ENCODE results near the gene DLEC1. TPM values are rescaled to one million over a fixed set of nuclear protein-coding genes. Genes with fewer than 3 reads are reported as not detected.
A peak's percentile ranks its signal among the peaks of the same experiment; 100 is the strongest.

The DLEC1 gene
- total and polyA plus RNA-seq, 9 of the 15 experiments (the other 6 are each of a cell fraction or from before 2014, with no cell fraction given) = 0.07 to 0.08 TPM; not detected in 7

GRCh38 chr3:38001456-38002081 is 37.4 kb upstream of the DLEC1 start:
- no peaks in the 10 kb centered on the region for H3K27me3 ChIP-seq (ENCODE audit: control insufficient read depth in 2 of 2, insufficient read depth in 2 of 2, low read length in 2 of 2)
- H3K4me2 ChIP-seq (ENCODE audit: insufficient read depth, low read length) = no peak overlapping the region
- BruUV-seq (replicated peaks) = no TSS peak
- ATAC-seq = no peak
- FAIRE-seq = no peak
- peaks cover 30 to 58% of the 10 kb centered on the region in 2 experiments for H3K4me1 ChIP-seq (replicated peaks in 1 of 2; ENCODE audit: control insufficient read depth in 2 of 2, insufficient read depth in 2 of 2, low read length in 2 of 2)
- TF ChIP-seq ZNF740 (CRISPR knock-in tag; IDR thresholded peaks at IDR 0.05) (peak; percentile 19; the same call in 1 of the 2 replicates), ZNF740 (tag; IDR thresholded peaks at IDR 0.05) (no peak), ETV5 (CRISPR knock-in tag; IDR thresholded peaks at IDR 0.05; ENCODE audit: low read depth) (no peak), ZNF253 (CRISPR knock-in tag; conservative IDR thresholded peaks at IDR 0.05) (no peak), OTX1 (CRISPR knock-in tag; IDR thresholded peaks at IDR 0.05) (no peak), USF1 (CRISPR knock-in tag; IDR thresholded peaks at IDR 0.05) (peak; percentile 9; the same call in 1 of the 2 replicates), RAD21 (CRISPR knock-in tag; conservative IDR thresholded peaks at IDR 0.05 in 1 of 2, IDR thresholded peaks at IDR 0.05 in 1 of 2) (peak in 1 of 2 experiments; percentile 43; a peak in 2 of 4 replicates)
- TF ChIP-seq, protein P1, sequence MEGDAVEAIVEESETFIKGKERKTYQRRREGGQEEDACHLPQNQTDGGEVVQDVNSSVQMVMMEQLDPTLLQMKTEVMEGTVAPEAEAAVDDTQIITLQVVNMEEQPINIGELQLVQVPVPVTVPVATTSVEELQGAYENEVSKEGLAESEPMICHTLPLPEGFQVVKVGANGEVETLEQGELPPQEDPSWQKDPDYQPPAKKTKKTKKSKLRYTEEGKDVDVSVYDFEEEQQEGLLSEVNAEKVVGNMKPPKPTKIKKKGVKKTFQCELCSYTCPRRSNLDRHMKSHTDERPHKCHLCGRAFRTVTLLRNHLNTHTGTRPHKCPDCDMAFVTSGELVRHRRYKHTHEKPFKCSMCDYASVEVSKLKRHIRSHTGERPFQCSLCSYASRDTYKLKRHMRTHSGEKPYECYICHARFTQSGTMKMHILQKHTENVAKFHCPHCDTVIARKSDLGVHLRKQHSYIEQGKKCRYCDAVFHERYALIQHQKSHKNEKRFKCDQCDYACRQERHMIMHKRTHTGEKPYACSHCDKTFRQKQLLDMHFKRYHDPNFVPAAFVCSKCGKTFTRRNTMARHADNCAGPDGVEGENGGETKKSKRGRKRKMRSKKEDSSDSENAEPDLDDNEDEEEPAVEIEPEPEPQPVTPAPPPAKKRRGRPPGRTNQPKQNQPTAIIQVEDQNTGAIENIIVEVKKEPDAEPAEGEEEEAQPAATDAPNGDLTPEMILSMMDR (IDR thresholded peaks at IDR 0.05 in 2 of 3, conservative IDR thresholded peaks at IDR 0.05 in 1 of 3; ENCODE audit: insufficient read depth in 2 of 3, low read depth in 1 of 3, low read length in 3 of 3) = peak; percentile 54 to 70 (median 67)
- H4K20me1 ChIP-seq (replicated peaks; ENCODE audit: control insufficient read depth, insufficient read depth, low read length) = peaks cover 14% of the 10 kb centered on the region
- CTCF ChIA-PET (ENCODE audit: low intra/inter-chr PET ratio) = interaction anchor here (0.7 to 5.0 kb wide), 3 partner anchors 15 to 146 kb away, joined by 3 to 62 read pairs (median 4); no protein-coding TSS in a partner anchor
- H3K79me2 ChIP-seq (ENCODE audit: control insufficient read depth, insufficient read depth, low read length) = peaks cover 2% of the 10 kb centered on the region; the same call in 1 of the 3 replicates
- no peak overlapping the region for H3K27ac ChIP-seq (ENCODE audit: extremely low read depth, low read depth, low read length)
- in situ Hi-C loops (cut with MboI) = no loop called here
- peak in 1 of 4 experiments; percentile 26 for DNase-seq (ENCODE audit: extremely low read depth in 1 of 4, low spot score in 3 of 4)
- H3K9me3 ChIP-seq (replicated peaks; ENCODE audit: control insufficient read depth, insufficient read depth, low read depth, low read length) = no peaks in the 10 kb centered on the region
- no peak overlapping the region for H2AFZ ChIP-seq (ENCODE audit: low read depth, low read length)
- no peak overlapping the region for H3K4me3 ChIP-seq
- peak overlapping the region in 1 of 2 experiments; percentile 53; a peak in 2 of 4 replicates for H3K9ac ChIP-seq (ENCODE audit: insufficient read depth in 1 of 2, low read depth in 2 of 2, low read length in 2 of 2)
- peaks cover 65% of the 10 kb centered on the region for H3K36me3 ChIP-seq (ENCODE audit: control insufficient read depth, insufficient read depth, low read length)
- peaks cover 2% of the 10 kb centered on the region for H3K9me1 ChIP-seq (ENCODE audit: control insufficient read depth, insufficient read depth, low read length)
- WGBS (ENCODE audit: insufficient coverage, low coverage, missing lambda C conversion rate) = 78% methylated on average over 8 of the region's 9 CpGs
- intact Hi-C loops (cut with micrococcal nuclease) = no loop called here
- POLR2A ChIA-PET = interaction anchor here (0.6 to 1.2 kb wide), 4 partner anchors 9 to 1605 kb away, joined by 3 to 5 read pairs (median 4); no protein-coding TSS in a partner anchor
